ENCODE data around the gene MNS1. TPM values are rescaled to one million over a fixed set of nuclear protein-coding genes. Genes with fewer than 3 reads are reported as not detected.

MNS1 gene
- total and polyA plus RNA-seq, 9 of the 15 experiments (the other 6 are each of a cell fraction or from before 2014, with no cell fraction given) = 1.1 to 10.3 (median 2.5) TPM

- Histone ChIP-seq H3K4me2 (ENCODE audit: insufficient read depth, low read length) (no peak overlapping the region), H3K27me3 (ENCODE audit: control insufficient read depth in 2 of 2, insufficient read depth in 2 of 2, low read length in 2 of 2) (no peaks in the 10 kb centered on the region), H3K4me1 (replicated peaks in 1 of 2; ENCODE audit: control insufficient read depth in 2 of 2, insufficient read depth in 2 of 2, low read length in 2 of 2) (no peaks in the 10 kb centered on the region), H3K79me2 (ENCODE audit: control insufficient read depth, insufficient read depth, low read length) (no peaks in the 10 kb centered on the region), H3K36me3 (ENCODE audit: control insufficient read depth, insufficient read depth, low read length) (no peaks in the 10 kb centered on the region), H3K27ac (ENCODE audit: extremely low read depth, low read depth, low read length) (no peak overlapping the region), H2AFZ (ENCODE audit: low read depth, low read length) (no peak overlapping the region), H3K9me3 (replicated peaks; ENCODE audit: control insufficient read depth, insufficient read depth, low read depth, low read length) (no peaks in the 10 kb centered on the region), H3K4me3 (no peak overlapping the region), H3K9ac (ENCODE audit: insufficient read depth in 1 of 2, low read depth in 2 of 2, low read length in 2 of 2) (no peak overlapping the region), H3K9me1 (ENCODE audit: control insufficient read depth, insufficient read depth, low read length) (no peaks in the 10 kb centered on the region), H4K20me1 (replicated peaks; ENCODE audit: control insufficient read depth, insufficient read depth, low read length) (no peaks in the 10 kb centered on the region)
- CTCF ChIA-PET (ENCODE audit: low intra/inter-chr PET ratio) = no interaction called here
- POLR2A ChIA-PET = no interaction called here
- WGBS (ENCODE audit: insufficient coverage, low coverage, missing lambda C conversion rate) = 72% methylated on average over 3 of the region's 3 CpGs
- no TSS peak for BruUV-seq (replicated peaks)
- intact Hi-C loops (cut with micrococcal nuclease) (no loop called here), in situ Hi-C loops (cut with MboI) (no loop called here)
- ATAC-seq (no peak), DNase-seq (ENCODE audit: extremely low read depth in 1 of 4, low spot score in 3 of 4) (no peak), FAIRE-seq (no peak)
- TF ChIP-seq SPI1 (IDR thresholded peaks at IDR 0.05; ENCODE audit: borderline replicate concordance, low read depth, low read length) = no peak
- no peak for TF ChIP-seq ZBTB12 (CRISPR knock-in tag; IDR thresholded peaks at IDR 0.05)
- no peak for TF ChIP-seq MEF2A (IDR thresholded peaks at IDR 0.05; ENCODE audit: control insufficient read depth, low read depth, low read length)
- TF ChIP-seq TCF7L2 (IDR thresholded peaks at IDR 0.05; ENCODE audit: low read depth, low read length) = no peak
- no peak for TF ChIP-seq ZNF232 (CRISPR knock-in tag; IDR thresholded peaks at IDR 0.05)
- TF ChIP-seq NBN (IDR thresholded peaks at IDR 0.05; ENCODE audit: low read depth) = no peak
- peak; percentile 75 for TF ChIP-seq ZNF146 (CRISPR knock-in tag; IDR thresholded peaks at IDR 0.05; ENCODE audit: unreplicated experiment)
- TF ChIP-seq SMARCA4 (IDR thresholded peaks at IDR 0.05) = no peak
Observed at GRCh38 chr15:56442354-56442753, 22.6 kb downstream of the MNS1 start.

All from K562 (cell line).